Measurements from ENCODE around the gene R3HDM2.

DNA sequence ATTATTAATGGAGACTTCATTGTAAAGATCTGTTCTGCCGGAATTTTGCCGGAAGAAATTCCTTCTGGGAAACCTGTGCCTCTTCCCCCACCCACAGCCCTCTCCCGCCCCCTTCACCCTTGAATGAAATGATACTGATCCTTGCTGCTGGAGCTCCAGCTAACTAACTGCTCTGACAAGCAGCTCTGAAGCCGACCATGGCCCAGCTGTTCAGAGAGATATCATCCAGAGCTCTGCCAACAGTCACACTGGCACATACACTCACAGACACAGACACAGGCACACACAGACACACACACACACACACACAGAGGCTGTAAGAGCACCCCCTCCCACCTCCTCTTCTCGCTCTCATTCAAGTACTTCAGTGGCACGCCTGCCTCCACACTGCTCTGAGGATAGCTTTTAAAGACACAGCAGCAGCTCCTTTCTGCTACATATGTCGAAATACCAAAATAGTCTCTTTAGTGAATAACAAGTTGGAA, 88.6 kb downstream of the R3HDM2 start:
- TF ChIP-seq, protein P1, sequence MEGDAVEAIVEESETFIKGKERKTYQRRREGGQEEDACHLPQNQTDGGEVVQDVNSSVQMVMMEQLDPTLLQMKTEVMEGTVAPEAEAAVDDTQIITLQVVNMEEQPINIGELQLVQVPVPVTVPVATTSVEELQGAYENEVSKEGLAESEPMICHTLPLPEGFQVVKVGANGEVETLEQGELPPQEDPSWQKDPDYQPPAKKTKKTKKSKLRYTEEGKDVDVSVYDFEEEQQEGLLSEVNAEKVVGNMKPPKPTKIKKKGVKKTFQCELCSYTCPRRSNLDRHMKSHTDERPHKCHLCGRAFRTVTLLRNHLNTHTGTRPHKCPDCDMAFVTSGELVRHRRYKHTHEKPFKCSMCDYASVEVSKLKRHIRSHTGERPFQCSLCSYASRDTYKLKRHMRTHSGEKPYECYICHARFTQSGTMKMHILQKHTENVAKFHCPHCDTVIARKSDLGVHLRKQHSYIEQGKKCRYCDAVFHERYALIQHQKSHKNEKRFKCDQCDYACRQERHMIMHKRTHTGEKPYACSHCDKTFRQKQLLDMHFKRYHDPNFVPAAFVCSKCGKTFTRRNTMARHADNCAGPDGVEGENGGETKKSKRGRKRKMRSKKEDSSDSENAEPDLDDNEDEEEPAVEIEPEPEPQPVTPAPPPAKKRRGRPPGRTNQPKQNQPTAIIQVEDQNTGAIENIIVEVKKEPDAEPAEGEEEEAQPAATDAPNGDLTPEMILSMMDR (conservative IDR thresholded peaks at IDR 0.05; ENCODE audit: low read length): no peak
- no peak for TF ChIP-seq EZH2phosphoT487 (IDR thresholded peaks at IDR 0.05; ENCODE audit: borderline replicate concordance)
